Prostate gland (tissue), 2 donors: Measurements from ENCODE around the gene APBA1.

Source experiments
- POLR2A ChIP-seq: fragments of 450-650 bp; IDR thresholded peaks from one replicate; pipeline ENCODE4 v1.6.1; 2016; ENCODE audit warnings: antibody characterized with exemption, mild to moderate bottlenecking
- POLR2AphosphoS5 ChIP-seq: sonication (generic); formaldehyde crosslinking; IDR thresholded peaks from one replicate; pipeline ENCODE4 v1.6.1; 2017; ENCODE audit warnings: antibody characterized with exemption
- TF ChIP-seq, protein P1 (sequence below), 4 experiments: fragments of 200-600 bp in 2 of 4; fragments of 450-650 bp in 2 of 4; sonication (generic) in 2 of 4; IDR thresholded peaks; 1 replicate in 3 of 4; 2 replicates in 1 of 4; pipeline ENCODE4 v1.5.1; 2016 to 2019; ENCODE audit warnings: antibody characterized with exemption in 4 of 4, mild to moderate bottlenecking in 2 of 4, moderate library complexity in 2 of 4

DNA sequence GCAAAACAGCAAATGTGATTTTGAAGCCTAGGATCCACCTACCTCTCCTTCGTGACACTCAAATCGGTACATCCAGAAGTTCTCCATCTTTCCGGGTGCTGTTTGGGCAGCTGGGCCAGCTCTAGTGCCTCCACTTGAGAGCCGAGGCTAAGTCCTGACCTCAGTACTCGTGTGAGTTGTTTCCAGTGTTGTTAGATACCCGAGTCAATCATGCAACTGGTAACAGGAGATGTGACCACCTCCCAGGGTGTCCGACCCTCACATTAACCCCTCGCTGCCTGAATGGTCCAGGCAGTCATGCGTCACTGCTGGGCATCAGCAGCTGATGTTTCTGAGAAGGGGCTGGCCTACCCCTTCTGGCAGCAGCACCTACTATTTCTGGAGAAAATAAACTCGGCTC, 176.9 kb downstream of the APBA1 start:
- TF ChIP-seq, protein P1, sequence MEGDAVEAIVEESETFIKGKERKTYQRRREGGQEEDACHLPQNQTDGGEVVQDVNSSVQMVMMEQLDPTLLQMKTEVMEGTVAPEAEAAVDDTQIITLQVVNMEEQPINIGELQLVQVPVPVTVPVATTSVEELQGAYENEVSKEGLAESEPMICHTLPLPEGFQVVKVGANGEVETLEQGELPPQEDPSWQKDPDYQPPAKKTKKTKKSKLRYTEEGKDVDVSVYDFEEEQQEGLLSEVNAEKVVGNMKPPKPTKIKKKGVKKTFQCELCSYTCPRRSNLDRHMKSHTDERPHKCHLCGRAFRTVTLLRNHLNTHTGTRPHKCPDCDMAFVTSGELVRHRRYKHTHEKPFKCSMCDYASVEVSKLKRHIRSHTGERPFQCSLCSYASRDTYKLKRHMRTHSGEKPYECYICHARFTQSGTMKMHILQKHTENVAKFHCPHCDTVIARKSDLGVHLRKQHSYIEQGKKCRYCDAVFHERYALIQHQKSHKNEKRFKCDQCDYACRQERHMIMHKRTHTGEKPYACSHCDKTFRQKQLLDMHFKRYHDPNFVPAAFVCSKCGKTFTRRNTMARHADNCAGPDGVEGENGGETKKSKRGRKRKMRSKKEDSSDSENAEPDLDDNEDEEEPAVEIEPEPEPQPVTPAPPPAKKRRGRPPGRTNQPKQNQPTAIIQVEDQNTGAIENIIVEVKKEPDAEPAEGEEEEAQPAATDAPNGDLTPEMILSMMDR (IDR thresholded peaks at IDR 0.05) = no peak
- no peak for TF ChIP-seq POLR2A
- TF ChIP-seq POLR2AphosphoS5 = no peak
